MM.1S (cell line): ENCODE data around the gene PDK4.
"Not testable (repeated sequence)": the region's sequence is repeated elsewhere in the genome, so short reads cannot be mapped to it uniquely, and the experiment has no call there.

Source experiments
- DNase-seq: peaks from one replicate; pipeline ENCODE4 v3.0.0-alpha.2; 2015
- H2AFZ ChIP-seq: fragments of 300-600 bp; sonication (generic); 2 replicates; pipeline ENCODE4 v1.6.0; 2016; ENCODE audit warnings: antibody characterized with exemption, low read length
- H3F3A ChIP-seq: fragments of 300-600 bp; sonication (generic); 2 replicates; pipeline ENCODE4 v1.6.1; 2016; ENCODE audit warnings: mild to moderate bottlenecking, antibody characterized with exemption, low read length, moderate library complexity, mixed read lengths; ENCODE audit not compliant: insufficient read depth
- H3K27ac ChIP-seq: fragments of 300-600 bp; sonication (generic); 2 replicates; pipeline ENCODE4 v1.5.1; 2016; ENCODE audit warnings: mild to moderate bottlenecking, low read length
- H3K27me3 ChIP-seq: fragments of 300-600 bp; sonication (generic); replicated peaks from 2 replicates; pipeline ENCODE4 v1.6.0; 2016; ENCODE audit warnings: low read length; ENCODE audit not compliant: insufficient read depth
- H3K36me3 ChIP-seq: fragments of 300-600 bp; sonication (generic); replicated peaks from 2 replicates; pipeline ENCODE4 v1.6.1; 2016; ENCODE audit warnings: mild to moderate bottlenecking, low read length, mixed read lengths; ENCODE audit not compliant: insufficient read depth
- H3K4me1 ChIP-seq: fragments of 300-600 bp; sonication (generic); 2 replicates; pipeline ENCODE4 v1.6.1; 2016; ENCODE audit warnings: low read length, mixed read lengths
- H3K4me2 ChIP-seq: fragments of 300-600 bp; sonication (generic); 2 replicates; pipeline ENCODE4 v1.6.0; 2016; ENCODE audit warnings: low read depth, low read length
- H3K4me3 ChIP-seq: fragments of 300-600 bp; sonication (generic); 2 replicates; pipeline ENCODE4 v1.5.1; 2016; ENCODE audit warnings: low read length, mixed read lengths
- H3K79me2 ChIP-seq: fragments of 300-600 bp; sonication (generic); 2 replicates; pipeline ENCODE4 v1.6.1; 2016; ENCODE audit warnings: mixed run types, low read length, mixed read lengths
- H3K9ac ChIP-seq: fragments of 300-600 bp; sonication (generic); 2 replicates; pipeline ENCODE4 v1.6.1; 2016; ENCODE audit warnings: low read length, mixed read lengths
- H3K9me2 ChIP-seq: fragments of 300-600 bp; sonication (generic); replicated peaks from 2 replicates; pipeline ENCODE4 v1.6.1; 2016; ENCODE audit warnings: mild to moderate bottlenecking, low read length, mixed read lengths; ENCODE audit not compliant: insufficient read depth
- H3K9me3 ChIP-seq: fragments of 300-600 bp; sonication (generic); replicated peaks from 2 replicates; pipeline ENCODE4 v1.6.1; 2016; ENCODE audit warnings: mild to moderate bottlenecking, low read length, mixed read lengths; ENCODE audit not compliant: insufficient read depth
- H4K20me1 ChIP-seq: fragments of 300-600 bp; sonication (generic); 2 replicates; pipeline ENCODE4 v1.6.1; 2016; ENCODE audit warnings: mild to moderate bottlenecking, low read length, moderate library complexity, mixed read lengths; ENCODE audit not compliant: insufficient read depth
- EZH2 ChIP-seq: fragments of 300-600 bp; sonication (generic); optimal IDR thresholded peaks from 2 replicates; pipeline ENCODE3; 2017; ENCODE audit warnings: low read depth, mild to moderate bottlenecking, antibody characterized with exemption, low read length, mixed read lengths
- EZH2phosphoT487 ChIP-seq: fragments of 300-600 bp; sonication (generic); IDR thresholded peaks from 2 replicates; pipeline ENCODE4 v1.6.1; 2018; ENCODE audit warnings: antibody characterized with exemption, low read length
- TF ChIP-seq, protein P1 (sequence below): fragments of 300-600 bp; sonication (generic); IDR thresholded peaks from 2 replicates; pipeline ENCODE4 v1.5.1; 2016; ENCODE audit warnings: antibody characterized with exemption, low read length, mixed read lengths

PDK4 gene

DNA sequence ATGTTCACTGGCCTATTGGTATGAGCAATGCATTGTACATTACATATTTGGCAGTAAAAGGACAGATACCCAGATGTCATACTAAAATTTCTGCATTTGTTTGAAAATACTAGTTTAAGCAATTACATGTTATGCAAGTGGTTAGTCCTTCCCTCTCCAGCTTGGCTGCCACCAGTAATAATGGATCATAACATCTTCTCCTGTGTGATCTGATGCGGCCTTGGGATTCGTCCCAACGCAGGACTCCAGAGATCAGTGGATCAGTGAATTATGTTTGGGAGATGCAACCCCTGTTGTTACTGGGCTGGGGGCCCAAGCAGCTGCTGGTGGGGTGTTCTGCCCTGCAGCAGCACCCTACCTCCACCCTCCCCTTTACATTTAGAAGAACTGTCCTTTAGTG lies 11.2 kb upstream of the PDK4 start:
- Histone ChIP-seq H3K36me3 (no peaks in the 10 kb centered on the region), H3F3A (peaks cover 10% of the 10 kb centered on the region; the same call in 1 of the 2 replicates), H3K9me3 (no peaks in the 10 kb centered on the region), H3K9me2 (no peaks in the 10 kb centered on the region), H3K27me3 (no peaks in the 10 kb centered on the region), H4K20me1 (no peaks in the 10 kb centered on the region), H2AFZ (no peak overlapping the region), H3K4me3 (no peak overlapping the region), H3K27ac (no peak overlapping the region), H3K4me2 (no peak overlapping the region), H3K4me1 (peaks cover 22% of the 10 kb centered on the region), H3K9ac (no peak overlapping the region), H3K79me2 (no peaks in the 10 kb centered on the region)
- TF ChIP-seq EZH2 (no peak), EZH2phosphoT487 (no peak)
- TF ChIP-seq, protein P1, sequence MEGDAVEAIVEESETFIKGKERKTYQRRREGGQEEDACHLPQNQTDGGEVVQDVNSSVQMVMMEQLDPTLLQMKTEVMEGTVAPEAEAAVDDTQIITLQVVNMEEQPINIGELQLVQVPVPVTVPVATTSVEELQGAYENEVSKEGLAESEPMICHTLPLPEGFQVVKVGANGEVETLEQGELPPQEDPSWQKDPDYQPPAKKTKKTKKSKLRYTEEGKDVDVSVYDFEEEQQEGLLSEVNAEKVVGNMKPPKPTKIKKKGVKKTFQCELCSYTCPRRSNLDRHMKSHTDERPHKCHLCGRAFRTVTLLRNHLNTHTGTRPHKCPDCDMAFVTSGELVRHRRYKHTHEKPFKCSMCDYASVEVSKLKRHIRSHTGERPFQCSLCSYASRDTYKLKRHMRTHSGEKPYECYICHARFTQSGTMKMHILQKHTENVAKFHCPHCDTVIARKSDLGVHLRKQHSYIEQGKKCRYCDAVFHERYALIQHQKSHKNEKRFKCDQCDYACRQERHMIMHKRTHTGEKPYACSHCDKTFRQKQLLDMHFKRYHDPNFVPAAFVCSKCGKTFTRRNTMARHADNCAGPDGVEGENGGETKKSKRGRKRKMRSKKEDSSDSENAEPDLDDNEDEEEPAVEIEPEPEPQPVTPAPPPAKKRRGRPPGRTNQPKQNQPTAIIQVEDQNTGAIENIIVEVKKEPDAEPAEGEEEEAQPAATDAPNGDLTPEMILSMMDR: no peak
- DNase-seq: no peak

DNA sequence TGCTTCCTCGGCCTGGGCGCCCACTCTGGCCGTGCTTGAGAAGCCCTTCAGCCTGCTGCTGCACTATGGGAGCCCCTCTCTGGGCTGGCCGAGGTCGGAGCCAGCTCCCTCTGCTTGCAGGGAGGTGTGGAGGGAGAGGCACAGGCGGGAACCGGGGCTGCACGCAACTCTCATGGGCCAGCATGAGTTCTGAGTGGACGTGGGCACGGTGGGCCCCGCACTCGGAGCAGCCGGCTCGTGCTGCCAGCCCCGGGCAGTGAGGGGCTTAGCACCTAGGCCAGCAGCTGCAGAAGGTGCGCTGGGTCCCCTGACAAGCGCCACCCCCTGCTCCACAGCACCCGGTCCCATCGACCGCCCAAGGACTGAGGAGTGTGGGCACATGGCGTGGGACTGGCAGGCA lies 9.0 kb upstream of the PDK4 start:
- no peaks in the 10 kb centered on the region for H3K36me3 ChIP-seq

DNA sequence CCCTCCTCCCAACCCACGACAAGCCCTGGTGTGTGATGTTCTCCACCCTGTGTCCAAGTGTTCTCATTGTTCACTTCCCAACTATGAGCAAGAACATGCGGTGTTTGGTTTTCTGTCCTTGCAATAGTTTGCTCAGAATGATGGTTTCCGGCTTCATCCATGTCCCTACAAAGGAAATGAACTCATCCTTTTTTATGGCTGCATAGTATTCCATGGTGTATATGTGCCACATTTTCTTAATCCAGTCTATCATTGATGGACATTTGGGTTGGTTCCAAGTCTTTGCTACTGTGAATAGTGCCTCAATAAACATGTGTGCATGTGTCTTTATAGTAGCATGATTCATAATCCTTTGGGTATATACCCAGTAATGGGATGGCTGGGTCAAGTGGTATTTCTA lies 8.5 kb upstream of the PDK4 start:
- H3K9ac ChIP-seq, H3K27ac ChIP-seq, H2AFZ ChIP-seq, H3K9me2 ChIP-seq, DNase-seq, H3K4me2 ChIP-seq, H4K20me1 ChIP-seq, H3K4me3 ChIP-seq, H3K27me3 ChIP-seq, H3K79me2 ChIP-seq, H3K9me3 ChIP-seq, H3K36me3 ChIP-seq: not testable (repeated sequence)
- Histone ChIP-seq H3K4me1 (peaks cover 22% of the 10 kb centered on the region), H3F3A (peaks cover 10% of the 10 kb centered on the region; the same call in 1 of the 2 replicates)

More for the DNA sequence above, 9.0 kb upstream of the PDK4 start:
- Histone ChIP-seq H3K9me3 (no peaks in the 10 kb centered on the region), H3K4me2 (no peak overlapping the region), H2AFZ (no peak overlapping the region), H3K27ac (no peak overlapping the region), H4K20me1 (no peaks in the 10 kb centered on the region), H3K9ac (no peak overlapping the region), H3K4me3 (no peak overlapping the region), H3K79me2 (no peaks in the 10 kb centered on the region), H3F3A (peaks cover 10% of the 10 kb centered on the region; the same call in 1 of the 2 replicates), H3K27me3 (no peaks in the 10 kb centered on the region), H3K4me1 (peaks cover 22% of the 10 kb centered on the region), H3K9me2 (no peaks in the 10 kb centered on the region)
- DNase-seq: no peak
- TF ChIP-seq EZH2phosphoT487: no peak
- TF ChIP-seq, protein P1: no peak

DNA sequence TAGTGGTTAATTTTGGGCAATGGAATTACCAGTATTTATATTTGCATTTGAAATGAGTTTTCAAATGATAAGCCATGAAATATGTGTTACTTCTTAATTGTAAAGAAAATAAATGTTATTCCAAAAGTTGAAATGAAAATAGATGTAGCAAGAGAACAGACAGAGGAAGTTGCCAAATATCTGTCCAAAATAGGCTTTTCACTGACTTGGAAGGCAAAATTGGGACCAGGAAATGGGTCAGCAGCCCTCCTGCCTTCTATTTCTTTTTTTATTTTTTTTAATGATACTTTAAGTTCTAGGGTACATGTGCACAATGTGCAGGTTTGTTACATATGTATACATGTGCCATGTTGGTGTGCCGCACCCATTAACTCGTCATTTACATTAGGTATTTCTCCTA lies 8.1 kb upstream of the PDK4 start:
- H3K4me3 ChIP-seq, H3K27ac ChIP-seq, DNase-seq, H3K9ac ChIP-seq, H3K79me2 ChIP-seq, H3K9me3 ChIP-seq, H3K9me2 ChIP-seq, H3K36me3 ChIP-seq, H2AFZ ChIP-seq, H4K20me1 ChIP-seq, H3K27me3 ChIP-seq, H3K4me2 ChIP-seq: not testable (repeated sequence)
- Histone ChIP-seq H3K4me1 (peaks cover 22% of the 10 kb centered on the region), H3F3A (peaks cover 10% of the 10 kb centered on the region; the same call in 1 of the 2 replicates)
